Gastroesophageal sphincter (tissue), 4 donors: ENCODE measurements around the gene NOX5. TPM values are rescaled to one million over a fixed set of nuclear protein-coding genes. Genes with fewer than 3 reads are reported as not detected.

Experiments used
- ATAC-seq: fragments of 150-250 bp; one replicate; pipeline ENCODE4 v1.9.1; 2016; ENCODE audit warnings: mild to moderate bottlenecking, moderate library complexity
- H3K27ac ChIP-seq, 4 donors: fragments of 200-600 bp; sonication (generic) in 3 of 4; 1 replicate in 3 of 4; 2 replicates in 1 of 4; pipeline ENCODE4 v1.5.1; 2016 to 2019
- H3K27me3 ChIP-seq: fragments of 200-600 bp; sonication (generic); one replicate; pipeline ENCODE4 v1.5.1; 2019
- H3K36me3 ChIP-seq, 2 donors: fragments of 200-600 bp; sonication (generic); one replicate each; pipeline ENCODE4 v1.5.1; 2019; ENCODE audit warnings: control low read depth in 1 of 2
- H3K4me1 ChIP-seq, 3 donors: fragments of 200-600 bp; sonication (generic); 1 replicate in 2 of 3; 2 replicates in 1 of 3; pipeline ENCODE4 v1.5.1; 2016 to 2019; ENCODE audit warnings: control low read depth in 2 of 3
- H3K4me3 ChIP-seq, 2 donors: fragments of 200-600 bp; sonication (generic); one replicate each; pipeline ENCODE4 v1.5.1; 2019; ENCODE audit warnings: mild to moderate bottlenecking in 1 of 2, moderate library complexity in 1 of 2
- H3K9me3 ChIP-seq, 3 donors: fragments of 200-600 bp; sonication (generic); one replicate each; pipeline ENCODE4 v1.5.1; 2017 to 2019; ENCODE audit warnings: control low read depth in 2 of 3
- CTCF ChIP-seq, 4 experiments: fragments of 200-600 bp in 2 of 4; fragments of 450-650 bp in 2 of 4; sonication (generic) in 1 of 4; IDR thresholded peaks; one replicate each; pipeline ENCODE4 v1.5.1; 2017 to 2019; ENCODE audit warnings: antibody characterized with exemption in 4 of 4, mild to moderate bottlenecking in 2 of 4, moderate library complexity in 2 of 4
- EP300 ChIP-seq: sonication (generic); formaldehyde crosslinking; IDR thresholded peaks from one replicate; pipeline ENCODE4 v1.6.1; 2017; ENCODE audit warnings: antibody characterized with exemption, mild to moderate bottlenecking
- POLR2A ChIP-seq, 2 donors: fragments of 450-650 bp; IDR thresholded peaks; one replicate each; pipeline ENCODE4 v1.6.1; 2017; ENCODE audit warnings: antibody characterized with exemption in 2 of 2, mild to moderate bottlenecking in 2 of 2, moderate library complexity in 1 of 2
- POLR2AphosphoS5 ChIP-seq: sonication (generic); formaldehyde crosslinking; IDR thresholded peaks from one replicate; pipeline ENCODE4 v1.6.1; 2017; ENCODE audit warnings: antibody characterized with exemption
- WGBS, 2 donors: methylation state at CpG; one replicate each; pipeline ENCODE4 v1.1.5; 2018; ENCODE audit warnings: low coverage in 1 of 2; 5-methylcytosine and 5-hydroxymethylcytosine counted together
- total RNA-seq, 4 donors: library from RNA; depleted of rRNA; stranded (reverse); fragments of >200 nt; gene quantifications; one replicate each; pipeline ENCODE4 v1.1.0, GENCODE V29; 2016

The NOX5 gene
- total RNA-seq, 4 donors from 2014 or later, result 0.12 to 0.54 TPM; not detected in 2

DNA sequence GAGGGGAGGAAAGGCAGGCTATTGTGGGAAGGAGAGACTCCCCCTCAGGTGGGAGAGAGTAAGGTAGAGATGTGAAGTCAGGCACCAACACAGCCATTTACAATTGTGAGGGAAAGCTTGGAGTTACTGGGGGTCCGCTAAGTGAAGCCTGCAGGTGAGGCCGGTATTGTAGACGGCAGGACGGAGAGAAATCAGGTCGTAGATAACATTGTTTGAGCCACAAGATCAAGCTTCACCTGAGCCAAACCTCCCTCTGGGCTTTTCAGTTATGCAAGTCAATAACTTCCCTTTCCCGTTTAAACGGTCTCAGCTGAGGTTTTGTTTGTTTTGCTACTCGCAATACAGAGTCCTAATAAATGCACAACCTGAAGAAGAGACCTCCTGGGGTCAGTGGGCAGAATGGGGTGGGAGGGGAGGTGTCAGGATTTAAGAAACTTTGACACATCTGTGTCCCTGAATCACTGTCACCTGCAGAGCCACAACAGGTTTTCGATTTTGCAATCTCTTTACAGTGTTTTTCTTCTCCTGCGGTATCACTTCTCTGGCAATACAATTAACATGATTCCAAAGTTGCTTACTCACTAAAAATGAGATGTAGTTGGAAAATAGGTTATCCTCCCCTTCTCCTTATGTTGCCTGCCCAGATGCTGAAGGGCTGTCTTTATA is 73.9 kb downstream of the NOX5 start:
- Histone ChIP-seq H3K27me3 (peaks cover 12% of the 10 kb centered on the region), H3K4me3 (no peak overlapping the region), H3K27ac (no peak overlapping the region), H3K9me3 (no peaks in the 10 kb centered on the region), H3K4me1 (peaks cover 0 to 5% (median 0%) of the 10 kb centered on the region in 3 donors), H3K36me3 (no peaks in the 10 kb centered on the region)
- WGBS, 2 donors, result 57 to 69% methylated on average over 7 to 9 of the region's 10 CpGs
- TF ChIP-seq EP300 (no peak), POLR2A (IDR thresholded peaks at IDR 0.05) (no peak), POLR2AphosphoS5 (no peak), CTCF (IDR thresholded peaks at IDR 0.05) (no peak)
- ATAC-seq, result no peak

- TF ChIP-seq POLR2A (IDR thresholded peaks at IDR 0.05) (no peak), CTCF (IDR thresholded peaks at IDR 0.05) (no peak), POLR2AphosphoS5 (no peak), EP300 (no peak)
- peaks cover 12% of the 10 kb centered on the region for H3K27me3 ChIP-seq
- no peak for ATAC-seq
- H3K4me3 ChIP-seq, result no peak overlapping the region
- no peaks in the 10 kb centered on the region for H3K4me1 ChIP-seq
- no peak overlapping the region for H3K27ac ChIP-seq
- WGBS, 2 donors, result 90 to 92% methylated on average over 2 of the region's 5 CpGs
- H3K9me3 ChIP-seq, result no peaks in the 10 kb centered on the region
- no peaks in the 10 kb centered on the region for H3K36me3 ChIP-seq
These were observed 74.8 kb downstream of the NOX5 start for GRCh38 chr15:69089258-69089657.

DNA sequence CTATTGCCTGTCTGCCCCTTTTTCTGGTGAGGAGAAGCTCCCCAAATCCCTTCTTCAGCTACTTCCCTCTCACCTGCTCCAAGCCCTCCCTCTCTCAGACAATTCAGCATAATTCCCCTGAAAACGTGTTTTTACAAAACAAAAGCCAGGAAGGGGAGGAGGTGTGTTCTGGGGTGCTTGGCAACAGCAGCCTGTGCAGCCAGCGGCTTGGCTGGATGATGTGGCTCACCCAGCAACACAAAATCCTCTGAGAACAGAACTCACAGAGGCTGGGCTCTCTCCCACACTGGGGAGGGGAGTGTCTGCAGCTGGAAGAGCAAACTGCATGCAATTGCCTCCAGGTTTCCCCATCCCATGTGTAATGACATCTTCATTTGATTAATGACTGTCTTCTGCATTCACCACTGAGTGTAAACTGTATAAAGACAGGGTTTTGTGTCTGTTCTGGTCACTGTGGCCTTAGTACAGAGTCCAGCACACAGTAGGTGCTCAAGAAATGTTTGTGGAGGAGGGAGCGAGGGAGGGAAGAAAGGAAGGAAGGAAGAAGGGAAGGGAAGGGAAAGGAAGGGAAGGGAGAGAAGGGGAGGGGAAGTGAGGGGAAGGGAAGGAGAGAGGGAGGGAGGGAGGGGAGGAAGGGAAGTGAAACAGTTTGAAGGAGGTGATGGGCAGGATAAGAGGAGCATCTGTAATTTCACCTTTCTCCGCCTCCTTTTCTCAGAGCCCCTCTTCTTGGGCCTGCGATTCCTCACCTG is 75.9 kb downstream of the NOX5 start:
- ATAC-seq, result no peak
- no peaks in the 10 kb centered on the region for H3K9me3 ChIP-seq
- WGBS, 2 donors, result 86 to 94% methylated on average over 2 to 3 of the region's 5 CpGs
- no peak overlapping the region for H3K4me3 ChIP-seq
- H3K36me3 ChIP-seq, result no peaks in the 10 kb centered on the region
- peaks cover 0 to 3% (median 0%) of the 10 kb centered on the region in 3 donors for H3K4me1 ChIP-seq
- peaks cover 12% of the 10 kb centered on the region for H3K27me3 ChIP-seq
- no peak overlapping the region for H3K27ac ChIP-seq
- TF ChIP-seq POLR2A (IDR thresholded peaks at IDR 0.05), result no peak
- no peak for TF ChIP-seq EP300
- no peak for TF ChIP-seq POLR2AphosphoS5
- TF ChIP-seq CTCF (IDR thresholded peaks at IDR 0.05), result no peak

- H3K9me3 ChIP-seq, result no peaks in the 10 kb centered on the region
- H3K27ac ChIP-seq, result no peak overlapping the region
- peaks cover 0 to 6% (median 0%) of the 10 kb centered on the region in 3 donors for H3K4me1 ChIP-seq
- WGBS, 2 donors, result no CpG with 5 or more reads among the region's 1 CpG
- no peak overlapping the region for H3K4me3 ChIP-seq
- no peaks in the 10 kb centered on the region for H3K36me3 ChIP-seq
- H3K27me3 ChIP-seq, result peaks cover 12% of the 10 kb centered on the region
- no peak for TF ChIP-seq POLR2AphosphoS5
- no peak for TF ChIP-seq POLR2A (IDR thresholded peaks at IDR 0.05)
- no peak for TF ChIP-seq EP300
- no peak for TF ChIP-seq CTCF (IDR thresholded peaks at IDR 0.05)
- no peak for ATAC-seq
These were observed 77.2 kb downstream of the NOX5 start for GRCh38 chr15:69091654-69092053.
